GM19438 (cell line): ENCODE results near the gene SMYD3.
"Not testable (repeated sequence)": the region's sequence is repeated elsewhere in the genome, so short reads cannot be mapped to it uniquely, and the experiment has no call there.

ENCODE experiments used
- ATAC-seq: cut with Tn5 transposase; IDR thresholded peaks from one replicate; pipeline ENCODE4 v1.9.1; 2021; ENCODE audit warnings: low read depth; ENCODE audit not compliant: unreplicated experiment

SMYD3 gene

DNA sequence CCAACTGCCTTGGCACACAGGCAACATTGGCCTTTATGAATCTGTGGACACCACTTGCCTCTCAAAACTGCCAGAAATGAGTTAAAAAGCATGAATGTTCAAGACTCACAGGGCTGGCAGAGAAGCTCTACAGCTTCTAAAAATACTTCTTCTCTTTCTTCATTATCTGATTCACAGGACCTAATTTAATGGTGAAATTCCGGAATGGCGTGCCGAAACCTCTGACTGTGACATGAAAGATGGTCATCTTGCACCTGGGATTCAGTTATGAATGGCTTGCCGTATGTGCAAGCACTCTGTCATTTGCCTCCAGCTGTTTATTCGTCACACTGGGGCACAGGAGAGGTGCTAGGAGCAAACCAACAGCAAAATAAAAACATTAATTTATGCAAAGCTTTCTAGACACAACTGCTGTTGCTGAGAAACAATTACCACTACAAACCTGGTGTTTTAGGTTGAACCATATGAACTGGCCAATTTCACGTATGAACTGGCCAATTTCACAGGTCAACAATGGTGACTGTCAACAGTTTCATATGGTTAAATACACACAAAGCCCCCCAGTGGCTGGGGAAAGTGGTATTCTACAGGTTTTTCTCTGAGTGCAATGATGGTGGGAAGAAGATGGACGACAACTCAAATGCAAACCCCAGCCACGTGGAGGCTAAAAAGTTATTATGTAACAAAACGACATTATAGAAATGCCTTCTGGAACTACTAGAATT is 704.0 kb downstream of the SMYD3 start:
- ATAC-seq, result no peak

- no peak for ATAC-seq
These were observed 706.0 kb downstream of the SMYD3 start for GRCh38 chr1:245800901-245801605.

DNA sequence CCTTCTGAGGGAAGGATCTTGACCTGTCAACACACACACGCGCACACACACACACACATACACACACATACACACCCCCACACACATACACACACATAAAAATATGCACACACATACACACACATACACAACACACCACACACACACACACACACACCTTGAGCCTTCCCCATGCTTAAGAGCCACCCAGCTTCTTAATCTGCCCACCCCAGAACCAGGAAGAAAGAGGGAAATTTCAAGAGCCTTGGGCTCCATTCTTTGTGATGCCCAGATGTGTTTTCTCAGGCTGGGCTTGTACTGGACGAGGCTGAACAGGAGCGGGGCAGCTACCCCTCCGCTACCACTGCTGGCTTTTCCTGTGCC is 708.7 kb downstream of the SMYD3 start:
- ATAC-seq, result no peak

DNA sequence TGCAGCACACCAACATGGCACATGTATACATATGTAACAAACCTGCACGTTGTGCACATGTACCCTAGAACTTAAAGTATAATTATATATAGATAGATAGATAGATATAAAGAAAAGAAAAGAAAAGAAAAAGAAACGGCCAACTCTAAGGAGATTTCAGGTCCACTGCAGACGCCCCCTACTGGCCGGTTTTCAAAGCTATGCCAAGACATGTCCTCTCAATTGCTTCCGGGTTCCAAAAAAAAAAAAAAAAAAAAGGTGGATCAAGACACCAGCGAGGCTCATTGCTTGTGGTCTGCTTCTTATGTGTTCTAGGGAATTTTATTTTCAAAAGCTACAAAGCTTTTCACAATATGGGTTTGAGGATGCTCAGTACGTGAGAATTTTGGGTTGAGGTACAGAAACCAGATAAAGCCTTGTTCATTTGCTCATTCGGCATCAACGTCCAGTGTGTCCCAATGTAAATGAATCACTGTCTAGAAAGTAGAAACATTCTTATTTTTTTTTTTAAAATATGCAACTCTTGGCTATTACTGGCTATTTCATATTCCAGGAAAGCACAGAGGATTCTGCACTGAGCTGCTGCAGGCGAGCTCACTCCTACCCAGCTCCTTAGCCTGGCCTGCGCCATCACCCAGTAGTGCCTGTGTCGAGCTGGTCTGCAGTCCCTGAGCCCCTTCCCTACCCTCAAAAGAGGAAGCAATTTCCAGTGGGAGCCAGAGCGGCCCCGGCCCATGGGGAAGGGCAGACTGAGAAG is 709.3 kb downstream of the SMYD3 start:
- ATAC-seq, result no peak

- ATAC-seq, result no peak
These were observed 715.4 kb downstream of the SMYD3 start for GRCh38 chr1:245791410-245792312.

DNA sequence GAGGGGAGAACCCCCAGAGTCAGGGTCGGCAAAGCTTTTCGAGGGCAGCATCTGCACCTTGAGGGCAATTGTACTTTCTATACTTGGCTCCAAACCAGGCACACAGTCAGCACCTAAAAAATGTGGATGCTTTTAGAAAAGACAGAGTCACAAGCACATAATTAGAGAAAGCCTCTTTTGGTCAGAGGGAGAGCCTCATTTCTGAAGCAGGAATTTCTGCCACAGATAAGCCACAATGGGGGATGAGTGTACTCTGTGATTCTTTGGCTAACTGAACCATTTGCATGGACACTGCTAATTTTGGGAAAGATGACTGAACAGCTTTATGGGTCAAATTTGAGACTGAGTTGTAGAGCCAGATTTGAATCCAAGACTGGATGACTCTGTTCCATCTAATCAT is 716.6 kb downstream of the SMYD3 start:
- ATAC-seq, result no peak

DNA sequence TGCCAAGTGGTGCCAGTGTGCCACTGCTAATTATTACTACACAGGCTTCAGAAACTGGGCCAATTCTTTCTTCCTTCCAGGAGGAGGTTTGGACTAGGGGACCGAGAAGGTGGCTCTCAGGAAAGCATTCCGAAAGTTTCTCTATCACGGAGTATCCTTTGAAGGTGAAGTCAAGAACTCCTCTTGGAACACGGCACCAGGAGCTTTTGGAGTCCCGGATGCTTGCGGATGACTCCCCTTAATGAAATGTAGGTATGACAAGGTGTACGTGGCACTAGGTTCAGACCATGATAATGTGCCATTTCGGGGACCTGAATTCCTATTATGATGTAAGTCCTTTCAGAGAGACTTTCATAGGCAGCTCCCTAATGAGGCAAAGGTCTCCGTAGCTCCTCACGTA is 718.2 kb downstream of the SMYD3 start:
- ATAC-seq, result no peak

DNA sequence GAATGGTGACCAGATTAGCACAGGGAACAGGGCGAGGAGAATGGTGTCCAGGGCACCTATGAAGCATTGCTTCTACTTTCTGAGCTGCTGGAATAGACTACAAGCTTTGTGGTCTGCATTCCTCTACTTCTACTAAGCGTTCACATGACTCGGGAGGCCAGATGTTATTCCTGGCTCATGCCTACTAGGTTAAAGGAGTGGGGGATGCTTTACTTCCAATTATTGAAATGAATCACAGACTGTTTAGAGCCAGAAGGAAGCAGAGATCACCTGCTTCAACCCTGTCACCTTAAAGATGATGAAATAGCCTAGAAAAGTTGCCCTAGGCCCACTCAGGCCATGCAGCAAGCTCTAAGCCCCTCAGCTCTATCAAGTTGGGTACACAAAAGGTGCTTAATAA is 718.8 kb downstream of the SMYD3 start:
- no peak for ATAC-seq

- no peak for ATAC-seq
These were observed 720.1 kb downstream of the SMYD3 start for GRCh38 chr1:245786948-245787347.

GRCh38 chr1:245779797-245780755 is 727.0 kb downstream of the SMYD3 start:
- ATAC-seq, result no peak

DNA sequence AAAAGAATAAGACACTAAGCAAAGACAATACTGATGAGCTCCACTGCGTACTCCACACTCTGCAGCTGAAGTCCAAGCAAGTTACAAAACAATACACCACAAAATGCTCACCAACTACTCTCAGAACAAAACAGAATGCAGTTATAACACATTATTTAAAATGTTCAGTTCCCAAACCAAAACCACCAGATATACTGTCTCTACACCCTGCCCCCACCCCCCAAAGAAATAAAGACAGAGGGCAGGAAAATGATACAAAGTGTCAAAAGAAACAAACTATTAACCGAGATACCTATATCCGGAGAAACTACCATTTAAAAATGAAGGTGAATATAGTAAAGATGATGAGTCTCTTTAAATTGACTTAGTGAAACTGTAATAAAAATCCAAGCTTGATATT is 729.3 kb downstream of the SMYD3 start:
- no peak for ATAC-seq

- ATAC-seq, result no peak
These were observed 730.3 kb downstream of the SMYD3 start for GRCh38 chr1:245776694-245777332.

- no peak for ATAC-seq
These were observed 730.9 kb downstream of the SMYD3 start for GRCh38 chr1:245776139-245776538.

GRCh38 chr1:245774931-245775330 is 732.1 kb downstream of the SMYD3 start:
- not testable (repeated sequence) for ATAC-seq

GRCh38 chr1:245774196-245774595 is 732.9 kb downstream of the SMYD3 start:
- no peak for ATAC-seq

DNA sequence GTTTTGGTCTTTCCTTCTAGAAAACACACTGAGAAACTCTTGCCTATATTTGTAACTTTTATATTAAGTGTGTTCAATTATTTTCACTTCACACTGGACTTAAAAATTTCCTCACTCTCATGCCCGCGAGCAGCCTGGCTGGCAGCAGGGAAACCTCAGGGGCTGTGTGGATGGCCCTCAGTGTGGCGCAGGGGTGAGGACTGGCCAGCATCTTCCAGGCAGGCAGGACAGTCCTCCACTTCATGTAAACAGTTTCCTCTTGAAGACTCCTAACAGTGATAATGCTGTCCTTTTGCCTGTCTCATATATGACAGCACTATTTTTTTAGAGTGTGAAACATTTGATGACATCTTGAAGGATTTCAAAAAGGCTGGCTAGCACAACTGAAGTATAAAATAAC is 733.7 kb downstream of the SMYD3 start:
- no peak for ATAC-seq

DNA sequence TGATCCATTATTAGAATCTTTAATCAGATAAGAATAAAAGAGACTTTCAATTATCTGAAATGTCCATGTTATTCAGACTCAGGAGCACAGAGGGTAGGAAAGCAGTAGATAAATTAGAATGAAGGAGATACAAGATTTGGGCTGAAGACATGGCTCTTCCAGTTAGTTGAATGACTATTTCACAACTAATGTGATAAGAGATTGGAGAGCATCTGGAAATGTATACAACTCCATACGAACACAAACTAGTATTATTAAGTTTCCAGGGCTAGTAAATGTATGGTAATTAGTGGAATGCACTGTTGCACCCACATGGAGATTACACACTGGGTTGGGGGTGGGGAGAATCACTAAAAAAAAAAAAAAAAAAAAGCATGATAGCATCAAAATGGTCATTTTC is 734.3 kb downstream of the SMYD3 start:
- no peak for ATAC-seq

GRCh38 chr1:245772325-245772724 is 734.8 kb downstream of the SMYD3 start:
- ATAC-seq, result no peak
